ENCODE results near the gene SCLY. TPM values are rescaled to one million over a fixed set of nuclear protein-coding genes. Genes with fewer than 3 reads are reported as not detected.

SCLY gene
- total and polyA plus RNA-seq, 2 of the 13 experiments (the other 11 are each of a cell fraction or from before 2014, with no cell fraction given) = 27.9 to 38.6 TPM

DNA sequence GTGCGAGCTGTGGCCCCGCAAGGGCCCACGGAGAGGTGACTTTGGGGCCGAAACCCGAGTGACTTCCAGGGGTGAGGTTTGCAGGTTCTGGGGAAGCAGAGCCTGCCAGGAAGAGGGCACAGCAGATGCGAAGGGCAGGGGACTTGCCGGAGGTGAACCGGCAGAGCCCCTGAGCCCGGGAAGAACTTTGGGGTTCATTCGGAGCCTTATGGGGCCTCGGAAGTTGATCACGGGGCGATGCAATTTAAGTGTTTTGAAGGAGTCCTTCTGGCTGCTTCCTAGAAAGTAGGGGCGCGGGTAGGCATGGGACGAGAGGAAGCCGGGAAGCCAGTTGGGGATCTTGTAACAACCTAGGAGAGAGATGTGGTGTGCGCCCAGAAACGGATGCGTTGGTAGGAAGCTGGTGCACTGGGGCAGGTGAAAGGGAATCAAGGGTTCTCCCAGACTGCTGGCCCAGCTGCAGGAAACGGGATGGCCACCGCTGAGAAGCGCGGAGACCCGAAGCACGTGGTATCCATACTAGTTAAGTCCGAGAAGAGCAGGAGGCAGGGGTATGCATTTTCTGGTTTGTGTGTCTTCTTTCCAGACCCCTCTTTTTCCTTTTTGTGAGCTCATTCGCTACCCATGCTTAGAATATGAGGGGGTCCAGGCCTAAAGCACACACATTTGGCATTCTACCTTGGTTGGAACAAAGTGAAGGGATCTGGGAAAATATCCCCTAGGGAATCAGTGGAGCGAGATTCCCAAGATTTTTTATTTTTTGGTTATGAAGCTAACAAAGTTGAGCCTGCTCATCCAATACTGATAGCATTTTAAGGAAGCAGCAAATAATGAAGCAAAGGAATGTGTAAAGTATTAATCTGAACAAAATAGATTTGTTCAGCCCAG is 758 bp downstream of the SCLY start (continued):
- TF ChIP-seq, protein P1, sequence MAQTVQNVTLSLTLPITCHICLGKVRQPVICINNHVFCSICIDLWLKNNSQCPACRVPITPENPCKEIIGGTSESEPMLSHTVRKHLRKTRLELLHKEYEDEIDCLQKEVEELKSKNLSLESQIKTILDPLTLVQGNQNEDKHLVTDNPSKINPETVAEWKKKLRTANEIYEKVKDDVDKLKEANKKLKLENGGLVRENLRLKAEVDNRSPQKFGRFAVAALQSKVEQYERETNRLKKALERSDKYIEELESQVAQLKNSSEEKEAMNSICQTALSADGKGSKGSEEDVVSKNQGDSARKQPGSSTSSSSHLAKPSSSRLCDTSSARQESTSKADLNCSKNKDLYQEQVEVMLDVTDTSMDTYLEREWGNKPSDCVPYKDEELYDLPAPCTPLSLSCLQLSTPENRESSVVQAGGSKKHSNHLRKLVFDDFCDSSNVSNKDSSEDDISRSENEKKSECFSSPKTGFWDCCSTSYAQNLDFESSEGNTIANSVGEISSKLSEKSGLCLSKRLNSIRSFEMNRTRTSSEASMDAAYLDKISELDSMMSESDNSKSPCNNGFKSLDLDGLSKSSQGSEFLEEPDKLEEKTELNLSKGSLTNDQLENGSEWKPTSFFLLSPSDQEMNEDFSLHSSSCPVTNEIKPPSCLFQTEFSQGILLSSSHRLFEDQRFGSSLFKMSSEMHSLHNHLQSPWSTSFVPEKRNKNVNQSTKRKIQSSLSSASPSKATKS (CRISPR knock-in tag; IDR thresholded peaks at IDR 0.05) = no peak
- TF ChIP-seq ZNF552 (CRISPR knock-in tag; IDR thresholded peaks at IDR 0.05; ENCODE audit: borderline replicate concordance) = 0 out of 2 replicates have a peak, but pooled peaks have one; percentile 49
- no peak for TF ChIP-seq CAMTA2 (CRISPR knock-in tag; IDR thresholded peaks at IDR 0.05; ENCODE audit: borderline replicate concordance)
- no peak for TF ChIP-seq CREB1 (IDR thresholded peaks at IDR 0.05)
- TF ChIP-seq CREB1 (CRISPR knock-in tag; IDR thresholded peaks at IDR 0.05) = 0 out of 2 replicates have a peak, but pooled peaks have one; percentile 33
- no peak; the same call in 1 of the 2 replicates for TF ChIP-seq EED (CRISPR knock-in tag; IDR thresholded peaks at IDR 0.05)
- TF ChIP-seq, protein P2, sequence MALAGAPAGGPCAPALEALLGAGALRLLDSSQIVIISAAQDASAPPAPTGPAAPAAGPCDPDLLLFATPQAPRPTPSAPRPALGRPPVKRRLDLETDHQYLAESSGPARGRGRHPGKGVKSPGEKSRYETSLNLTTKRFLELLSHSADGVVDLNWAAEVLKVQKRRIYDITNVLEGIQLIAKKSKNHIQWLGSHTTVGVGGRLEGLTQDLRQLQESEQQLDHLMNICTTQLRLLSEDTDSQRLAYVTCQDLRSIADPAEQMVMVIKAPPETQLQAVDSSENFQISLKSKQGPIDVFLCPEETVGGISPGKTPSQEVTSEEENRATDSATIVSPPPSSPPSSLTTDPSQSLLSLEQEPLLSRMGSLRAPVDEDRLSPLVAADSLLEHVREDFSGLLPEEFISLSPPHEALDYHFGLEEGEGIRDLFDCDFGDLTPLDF (CRISPR knock-in tag; IDR thresholded peaks at IDR 0.05) = no peak
- TF ChIP-seq CHD2 (IDR thresholded peaks at IDR 0.05; ENCODE audit: low read depth, low read length) = no peak
- TF ChIP-seq SIN3B (IDR thresholded peaks at IDR 0.05; ENCODE audit: low read length) = no peak
- TF ChIP-seq, protein P3, sequence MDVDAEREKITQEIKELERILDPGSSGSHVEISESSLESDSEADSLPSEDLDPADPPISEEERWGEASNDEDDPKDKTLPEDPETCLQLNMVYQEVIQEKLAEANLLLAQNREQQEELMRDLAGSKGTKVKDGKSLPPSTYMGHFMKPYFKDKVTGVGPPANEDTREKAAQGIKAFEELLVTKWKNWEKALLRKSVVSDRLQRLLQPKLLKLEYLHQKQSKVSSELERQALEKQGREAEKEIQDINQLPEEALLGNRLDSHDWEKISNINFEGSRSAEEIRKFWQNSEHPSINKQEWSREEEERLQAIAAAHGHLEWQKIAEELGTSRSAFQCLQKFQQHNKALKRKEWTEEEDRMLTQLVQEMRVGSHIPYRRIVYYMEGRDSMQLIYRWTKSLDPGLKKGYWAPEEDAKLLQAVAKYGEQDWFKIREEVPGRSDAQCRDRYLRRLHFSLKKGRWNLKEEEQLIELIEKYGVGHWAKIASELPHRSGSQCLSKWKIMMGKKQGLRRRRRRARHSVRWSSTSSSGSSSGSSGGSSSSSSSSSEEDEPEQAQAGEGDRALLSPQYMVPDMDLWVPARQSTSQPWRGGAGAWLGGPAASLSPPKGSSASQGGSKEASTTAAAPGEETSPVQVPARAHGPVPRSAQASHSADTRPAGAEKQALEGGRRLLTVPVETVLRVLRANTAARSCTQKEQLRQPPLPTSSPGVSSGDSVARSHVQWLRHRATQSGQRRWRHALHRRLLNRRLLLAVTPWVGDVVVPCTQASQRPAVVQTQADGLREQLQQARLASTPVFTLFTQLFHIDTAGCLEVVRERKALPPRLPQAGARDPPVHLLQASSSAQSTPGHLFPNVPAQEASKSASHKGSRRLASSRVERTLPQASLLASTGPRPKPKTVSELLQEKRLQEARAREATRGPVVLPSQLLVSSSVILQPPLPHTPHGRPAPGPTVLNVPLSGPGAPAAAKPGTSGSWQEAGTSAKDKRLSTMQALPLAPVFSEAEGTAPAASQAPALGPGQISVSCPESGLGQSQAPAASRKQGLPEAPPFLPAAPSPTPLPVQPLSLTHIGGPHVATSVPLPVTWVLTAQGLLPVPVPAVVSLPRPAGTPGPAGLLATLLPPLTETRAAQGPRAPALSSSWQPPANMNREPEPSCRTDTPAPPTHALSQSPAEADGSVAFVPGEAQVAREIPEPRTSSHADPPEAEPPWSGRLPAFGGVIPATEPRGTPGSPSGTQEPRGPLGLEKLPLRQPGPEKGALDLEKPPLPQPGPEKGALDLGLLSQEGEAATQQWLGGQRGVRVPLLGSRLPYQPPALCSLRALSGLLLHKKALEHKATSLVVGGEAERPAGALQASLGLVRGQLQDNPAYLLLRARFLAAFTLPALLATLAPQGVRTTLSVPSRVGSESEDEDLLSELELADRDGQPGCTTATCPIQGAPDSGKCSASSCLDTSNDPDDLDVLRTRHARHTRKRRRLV (CRISPR knock-in tag; IDR thresholded peaks at IDR 0.05) = no peak
- TF ChIP-seq, protein P4, sequence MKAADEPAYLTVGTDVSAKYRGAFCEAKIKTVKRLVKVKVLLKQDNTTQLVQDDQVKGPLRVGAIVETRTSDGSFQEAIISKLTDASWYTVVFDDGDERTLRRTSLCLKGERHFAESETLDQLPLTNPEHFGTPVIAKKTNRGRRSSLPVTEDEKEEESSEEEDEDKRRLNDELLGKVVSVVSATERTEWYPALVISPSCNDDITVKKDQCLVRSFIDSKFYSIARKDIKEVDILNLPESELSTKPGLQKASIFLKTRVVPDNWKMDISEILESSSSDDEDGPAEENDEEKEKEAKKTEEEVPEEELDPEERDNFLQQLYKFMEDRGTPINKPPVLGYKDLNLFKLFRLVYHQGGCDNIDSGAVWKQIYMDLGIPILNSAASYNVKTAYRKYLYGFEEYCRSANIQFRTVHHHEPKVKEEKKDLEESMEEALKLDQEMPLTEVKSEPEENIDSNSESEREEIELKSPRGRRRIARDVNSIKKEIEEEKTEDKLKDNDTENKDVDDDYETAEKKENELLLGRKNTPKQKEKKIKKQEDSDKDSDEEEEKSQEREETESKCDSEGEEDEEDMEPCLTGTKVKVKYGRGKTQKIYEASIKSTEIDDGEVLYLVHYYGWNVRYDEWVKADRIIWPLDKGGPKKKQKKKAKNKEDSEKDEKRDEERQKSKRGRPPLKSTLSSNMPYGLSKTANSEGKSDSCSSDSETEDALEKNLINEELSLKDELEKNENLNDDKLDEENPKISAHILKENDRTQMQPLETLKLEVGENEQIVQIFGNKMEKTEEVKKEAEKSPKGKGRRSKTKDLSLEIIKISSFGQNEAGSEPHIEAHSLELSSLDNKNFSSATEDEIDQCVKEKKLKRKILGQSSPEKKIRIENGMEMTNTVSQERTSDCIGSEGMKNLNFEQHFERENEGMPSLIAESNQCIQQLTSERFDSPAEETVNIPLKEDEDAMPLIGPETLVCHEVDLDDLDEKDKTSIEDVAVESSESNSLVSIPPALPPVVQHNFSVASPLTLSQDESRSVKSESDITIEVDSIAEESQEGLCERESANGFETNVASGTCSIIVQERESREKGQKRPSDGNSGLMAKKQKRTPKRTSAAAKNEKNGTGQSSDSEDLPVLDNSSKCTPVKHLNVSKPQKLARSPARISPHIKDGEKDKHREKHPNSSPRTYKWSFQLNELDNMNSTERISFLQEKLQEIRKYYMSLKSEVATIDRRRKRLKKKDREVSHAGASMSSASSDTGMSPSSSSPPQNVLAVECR (CRISPR knock-in tag; IDR thresholded peaks at IDR 0.05; ENCODE audit: borderline replicate concordance) = no peak
- TF ChIP-seq RAD21 (CRISPR knock-in tag; IDR thresholded peaks at IDR 0.05) = no peak; the same call in 1 of the 2 replicates
- TF ChIP-seq RFX5 (IDR thresholded peaks at IDR 0.05; ENCODE audit: low read depth, low read length) = no peak
- TF ChIP-seq ZNF143 (CRISPR knock-in tag; IDR thresholded peaks at IDR 0.05) = no peak
- TF ChIP-seq, protein P5, sequence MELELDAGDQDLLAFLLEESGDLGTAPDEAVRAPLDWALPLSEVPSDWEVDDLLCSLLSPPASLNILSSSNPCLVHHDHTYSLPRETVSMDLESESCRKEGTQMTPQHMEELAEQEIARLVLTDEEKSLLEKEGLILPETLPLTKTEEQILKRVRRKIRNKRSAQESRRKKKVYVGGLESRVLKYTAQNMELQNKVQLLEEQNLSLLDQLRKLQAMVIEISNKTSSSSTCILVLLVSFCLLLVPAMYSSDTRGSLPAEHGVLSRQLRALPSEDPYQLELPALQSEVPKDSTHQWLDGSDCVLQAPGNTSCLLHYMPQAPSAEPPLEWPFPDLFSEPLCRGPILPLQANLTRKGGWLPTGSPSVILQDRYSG (CRISPR knock-in tag; IDR thresholded peaks at IDR 0.05) = no peak
